Amniotic epithelial cell (primary cell): ENCODE data around the gene WNT7A.

Experiments
- DNase-seq: peaks from one replicate; pipeline ENCODE4 v3.0.0-alpha.2; 2010; ENCODE audit warnings: low read depth

Gene WNT7A

DNA sequence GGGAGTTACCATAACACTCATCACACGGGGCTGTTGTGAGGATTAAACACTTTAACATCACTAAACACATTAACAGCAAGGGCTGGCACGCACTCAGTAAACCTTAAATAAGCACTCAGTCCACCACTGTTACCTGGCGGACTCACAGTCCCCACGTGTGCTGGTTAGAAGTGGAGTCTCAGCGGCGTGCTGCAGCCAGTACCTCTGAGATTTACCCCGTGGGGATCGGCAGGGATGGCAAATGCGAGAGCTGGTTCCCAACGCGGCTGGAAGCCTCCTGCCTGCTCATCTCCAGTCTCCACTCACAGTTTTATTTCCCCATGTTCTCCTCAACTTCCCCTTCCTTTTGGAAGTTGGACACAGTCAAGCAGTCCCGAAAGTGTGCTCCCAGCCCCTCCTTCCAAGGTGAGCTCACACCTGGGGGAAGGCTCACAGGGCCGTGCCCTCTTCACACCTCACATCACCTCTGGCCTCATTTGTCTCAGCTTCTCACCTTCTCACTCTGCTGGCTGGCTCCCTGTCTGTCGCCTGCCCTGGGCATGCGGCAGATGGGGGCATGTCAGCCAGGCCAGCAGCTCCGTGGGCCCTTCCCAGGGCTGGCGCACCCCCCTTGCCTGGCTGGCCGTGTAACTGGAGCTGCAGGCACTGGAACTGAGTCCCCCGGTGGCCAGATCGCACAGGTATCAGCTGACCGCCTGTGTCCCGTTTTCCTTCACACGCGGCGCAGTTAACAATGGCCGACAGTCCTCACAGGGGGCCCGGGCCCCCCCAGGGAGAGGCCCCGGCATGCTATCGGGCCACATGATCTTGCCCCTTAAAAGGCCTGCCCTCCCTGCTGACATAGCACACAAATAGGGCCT is 87.1 kb downstream of the WNT7A start:
- DNase-seq: no peak

DNA sequence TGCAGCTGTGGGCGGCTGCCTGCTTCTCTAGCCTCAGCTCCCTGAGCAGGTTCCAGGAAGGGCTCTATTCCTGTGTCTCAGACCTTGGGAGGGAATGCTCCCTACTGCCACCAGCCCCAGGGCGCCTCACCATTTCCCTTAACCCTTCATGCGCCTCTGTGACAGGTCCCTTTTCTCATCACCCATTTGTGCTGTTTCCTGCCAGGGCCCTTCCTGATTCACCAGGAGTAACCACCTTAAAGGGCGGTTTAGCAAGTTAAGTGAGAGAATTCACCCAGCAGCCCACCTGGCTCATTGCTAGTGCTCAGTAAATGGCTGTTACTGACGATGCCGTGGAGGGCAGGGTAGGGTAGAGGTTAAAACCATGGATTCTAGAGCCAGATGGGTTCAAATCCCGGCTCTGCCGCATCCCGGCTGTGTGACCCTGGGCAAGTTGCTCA is 87.8 kb downstream of the WNT7A start:
- no peak for DNase-seq

DNA sequence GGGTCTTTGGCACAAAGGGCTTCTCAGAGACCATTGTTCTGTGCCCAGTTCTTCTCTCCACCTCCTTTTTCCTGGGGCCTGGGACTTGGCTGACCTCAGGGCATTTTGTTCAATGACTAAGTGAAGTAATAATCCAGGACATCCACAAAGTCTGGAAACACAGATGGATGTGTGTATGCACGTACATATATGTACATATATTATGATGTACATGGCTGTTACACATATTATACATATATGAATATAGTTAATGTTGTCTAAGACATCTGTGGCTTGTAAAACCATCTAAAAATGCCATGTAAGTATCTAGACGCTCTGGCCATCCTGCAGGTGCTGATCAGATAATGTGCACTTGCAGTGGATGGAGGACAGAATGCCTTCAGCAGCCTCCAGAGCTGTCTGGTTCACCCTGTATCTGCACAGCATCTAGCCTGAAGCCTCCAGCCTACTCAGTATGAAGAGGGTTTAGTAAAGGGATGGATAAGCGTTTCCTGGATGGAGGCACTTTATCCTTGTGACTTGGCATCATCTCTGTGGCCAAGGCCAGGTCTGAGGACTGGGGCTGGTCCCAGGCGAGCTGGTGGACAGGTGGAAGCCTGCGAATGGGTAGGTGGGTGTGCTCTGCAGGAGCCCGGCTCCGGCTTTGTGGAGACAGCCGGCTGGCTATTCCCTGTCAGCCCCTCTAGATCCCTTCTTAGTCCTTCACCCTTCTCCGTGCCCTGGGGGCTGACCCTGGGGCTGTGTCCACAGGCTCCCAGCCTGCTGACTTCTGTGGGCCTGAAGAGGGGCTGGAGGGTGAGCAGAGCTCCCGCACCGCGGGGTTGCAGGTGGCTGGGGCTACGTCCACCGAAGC is 88.4 kb downstream of the WNT7A start:
- no peak for DNase-seq

DNA sequence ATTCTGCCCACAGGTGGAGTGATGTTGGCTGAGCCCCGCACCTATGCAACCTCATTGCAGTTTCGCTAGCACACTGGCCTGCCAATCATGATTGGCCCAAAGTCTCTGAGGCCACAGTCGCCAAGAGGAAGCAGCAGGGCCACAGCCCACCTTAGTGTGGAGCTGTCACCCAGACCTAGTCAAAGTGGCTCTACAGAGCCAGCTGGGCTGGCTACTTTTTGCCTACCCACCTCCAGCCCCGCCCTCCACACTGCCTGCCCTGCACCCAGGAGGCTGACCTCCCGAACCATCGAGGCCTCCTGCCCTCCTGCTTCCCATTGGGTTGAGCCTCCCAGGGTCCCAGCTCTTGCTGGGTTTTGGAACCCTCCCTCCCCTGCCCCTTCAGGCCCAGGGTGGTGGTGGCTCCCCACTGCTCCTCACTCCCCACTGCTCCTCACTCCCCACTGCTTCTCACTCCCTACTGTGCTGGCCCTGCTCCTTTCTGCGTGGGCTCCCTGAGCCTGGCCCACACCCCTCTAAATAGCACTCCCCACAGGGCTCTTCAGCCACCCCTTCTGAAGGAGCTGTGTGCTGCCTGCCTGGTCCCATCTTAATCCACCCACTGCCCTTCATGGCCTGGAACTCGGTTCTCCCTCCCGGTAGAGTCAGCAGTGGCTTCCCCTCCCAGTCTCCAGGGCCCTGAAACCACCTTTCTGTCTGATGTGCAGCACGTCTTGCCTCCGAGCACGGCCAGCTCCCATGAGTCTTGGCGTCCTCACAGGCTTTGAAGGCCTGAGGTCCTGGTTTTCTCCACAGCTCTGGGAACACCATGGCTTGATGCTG is 89.3 kb downstream of the WNT7A start:
- DNase-seq: no peak

DNA sequence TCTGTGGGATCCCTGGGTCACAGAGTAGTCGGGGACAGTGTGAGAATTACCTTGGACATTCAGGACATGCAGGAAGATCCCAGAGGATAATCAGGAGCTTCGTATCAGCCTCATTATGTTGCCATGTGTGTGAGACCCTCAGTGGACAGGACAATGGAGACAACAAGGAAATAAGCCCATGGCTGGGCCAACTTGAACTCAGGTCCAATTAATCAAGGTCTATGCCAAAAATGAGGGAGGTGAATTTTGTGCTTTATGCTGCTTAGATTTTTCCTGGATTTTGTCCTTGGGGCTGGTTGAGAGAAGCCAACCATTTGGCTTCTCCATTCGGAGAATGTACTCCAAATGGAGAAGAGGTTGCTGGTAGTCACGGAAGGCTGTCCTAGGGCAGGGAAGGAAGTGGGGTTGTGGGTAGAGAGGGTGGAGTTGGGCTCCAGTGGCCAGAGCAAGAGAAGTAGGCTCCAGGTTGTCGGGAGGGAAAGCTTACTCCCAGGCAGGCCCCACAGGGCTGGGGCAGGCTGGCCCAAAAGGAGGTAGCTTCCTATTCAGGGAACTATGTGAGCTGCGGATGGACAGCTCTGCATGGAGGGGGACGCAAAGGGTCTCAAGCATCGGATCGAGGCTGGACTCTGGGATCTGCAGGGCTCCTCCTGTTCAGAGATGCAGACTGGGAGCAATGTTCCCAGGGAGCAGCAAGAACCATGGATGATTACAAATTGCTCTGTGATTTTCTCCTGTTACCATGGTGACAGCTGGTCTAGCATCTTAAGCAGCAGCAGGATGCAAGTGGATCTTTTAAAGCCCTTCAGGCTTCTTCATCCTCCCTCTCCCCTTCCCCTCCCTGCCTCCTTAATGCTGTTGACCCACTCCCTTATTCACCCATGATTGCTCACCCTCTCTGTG is 91.1 kb downstream of the WNT7A start:
- DNase-seq: no peak

DNA sequence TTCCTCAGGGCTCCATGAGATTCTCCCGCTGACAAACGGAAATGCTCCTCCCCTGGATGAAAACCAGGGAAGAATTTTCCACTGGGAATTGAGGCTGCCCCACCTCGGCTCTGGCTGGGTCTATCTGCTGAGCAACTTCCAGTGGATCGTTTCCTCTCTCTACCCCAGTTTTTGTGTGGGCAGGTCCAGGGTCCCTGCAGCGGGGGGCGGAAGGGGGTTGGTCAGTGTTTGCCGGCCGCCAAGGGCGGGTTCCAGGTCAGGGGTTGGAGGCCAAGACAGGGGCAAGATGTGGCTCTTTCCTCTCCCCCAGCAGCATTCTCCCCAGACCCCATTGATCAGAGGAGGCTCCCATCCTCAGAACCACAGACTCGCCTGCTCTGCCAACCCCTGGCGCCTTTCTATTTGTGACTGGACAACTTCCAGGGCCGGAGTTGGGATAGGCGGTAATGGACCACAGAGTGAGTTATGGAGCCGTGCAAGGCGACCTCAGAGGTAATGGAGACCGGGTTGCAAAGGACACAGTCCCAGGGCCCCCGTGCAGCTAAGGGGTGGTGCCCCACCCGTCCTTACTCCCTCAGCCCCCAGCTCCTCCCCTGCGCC is 92.2 kb downstream of the WNT7A start:
- no peak for DNase-seq

DNA sequence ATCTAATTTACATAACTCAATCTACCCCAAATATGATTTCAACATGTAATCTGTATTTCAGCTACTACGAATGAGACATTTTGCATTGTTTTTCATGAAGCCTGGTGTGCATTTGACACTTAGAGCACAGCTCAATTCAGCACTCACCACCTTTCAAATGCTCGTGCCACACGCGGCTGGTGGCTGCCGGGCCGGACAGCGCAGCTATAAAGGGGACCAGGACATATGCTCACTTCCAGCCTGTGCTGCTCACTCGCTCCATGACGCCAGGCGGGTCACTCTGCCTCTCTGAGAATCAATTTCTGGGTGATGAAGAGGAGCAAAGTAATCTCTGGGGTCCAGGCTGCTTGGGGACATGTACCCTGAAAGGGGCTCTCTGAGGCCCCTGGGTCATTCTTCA is 93.1 kb downstream of the WNT7A start:
- DNase-seq: no peak

DNA sequence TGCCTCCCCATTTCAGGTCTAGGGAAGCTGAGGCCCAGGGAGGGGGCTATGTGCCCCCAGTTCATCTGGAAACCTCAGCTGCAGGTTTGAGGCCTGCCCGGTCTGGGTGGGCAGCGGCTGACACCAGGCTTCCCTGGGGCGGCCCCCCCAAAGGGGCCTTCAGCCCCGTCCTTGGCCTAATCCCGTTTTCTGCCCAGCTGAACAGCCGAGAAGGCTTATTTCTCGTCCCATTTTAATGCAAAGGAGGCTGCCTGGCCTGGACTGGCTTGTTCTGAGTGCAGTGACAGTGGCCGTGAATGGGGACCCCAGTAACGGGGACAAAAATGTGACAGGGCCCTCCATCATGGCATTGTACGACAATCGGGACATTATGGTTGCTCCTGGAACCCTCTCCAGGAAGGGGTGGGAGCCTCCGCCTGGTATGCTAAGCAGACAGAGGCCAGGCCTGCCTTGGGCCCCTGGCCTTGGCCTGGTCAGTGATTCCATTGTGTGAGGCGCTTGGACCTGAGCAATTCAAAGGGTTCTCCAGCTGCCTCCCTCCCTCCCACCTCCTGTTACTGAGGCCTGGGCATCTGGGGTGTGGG is 93.9 kb downstream of the WNT7A start:
- DNase-seq: no peak

DNA sequence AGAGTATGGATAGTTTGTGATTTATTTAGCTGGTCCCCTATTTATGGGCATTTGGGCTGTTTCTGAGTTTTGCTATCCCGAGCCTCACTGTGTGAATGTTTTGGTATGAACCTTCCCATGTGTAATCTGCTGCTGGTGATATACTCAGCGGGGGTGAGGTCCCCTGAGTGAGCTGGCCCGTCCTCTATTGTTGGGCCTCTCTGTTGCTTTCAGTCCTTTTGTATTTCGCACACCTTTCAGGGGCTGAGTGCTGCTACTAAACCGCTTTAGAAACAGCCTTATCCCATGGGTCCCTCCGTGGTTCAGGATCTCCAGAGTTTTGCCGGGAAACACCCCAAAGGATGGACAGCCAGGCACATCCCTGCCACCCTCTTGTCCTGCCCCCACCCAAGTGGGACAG is 94.5 kb downstream of the WNT7A start:
- no peak for DNase-seq

DNA sequence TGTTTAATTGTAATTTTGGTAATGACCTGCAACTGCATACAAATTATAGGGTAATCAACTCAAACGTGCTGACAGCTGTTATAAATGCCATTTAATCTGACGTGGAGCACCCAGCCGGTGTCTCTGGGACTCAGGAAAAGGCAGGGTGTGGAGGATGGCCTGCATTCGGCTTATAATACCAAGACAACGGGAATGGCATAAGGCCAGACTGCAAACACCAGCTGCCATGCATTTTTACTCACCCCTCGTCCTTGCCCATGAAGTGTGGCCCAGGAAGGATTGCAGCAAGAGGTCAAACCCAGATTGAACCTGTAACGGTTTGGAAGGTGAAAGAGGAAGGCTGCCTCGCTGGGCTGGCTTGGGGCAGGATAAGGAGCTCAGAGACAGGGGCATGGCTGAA is 96.4 kb downstream of the WNT7A start:
- no peak for DNase-seq

DNA sequence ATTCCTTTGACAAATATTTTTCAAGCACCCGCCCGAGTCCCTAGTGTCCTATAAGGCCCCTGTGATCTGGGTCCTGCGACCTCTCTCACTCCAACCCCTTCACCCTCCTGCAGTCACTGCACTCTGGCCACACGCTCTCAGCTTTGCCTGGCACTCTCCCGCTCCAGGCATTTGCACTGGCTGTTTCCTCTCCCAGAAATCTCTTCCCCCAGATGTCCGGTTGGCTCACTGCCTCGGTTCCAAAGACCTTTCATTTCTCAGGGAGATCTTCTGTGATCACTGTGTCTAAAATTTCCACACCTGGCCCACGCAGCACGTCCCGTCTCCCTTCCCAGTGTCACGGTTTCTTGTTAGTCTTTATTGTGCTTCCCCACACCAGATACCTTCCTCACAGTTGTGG is 97.4 kb downstream of the WNT7A start:
- DNase-seq: no peak

DNA sequence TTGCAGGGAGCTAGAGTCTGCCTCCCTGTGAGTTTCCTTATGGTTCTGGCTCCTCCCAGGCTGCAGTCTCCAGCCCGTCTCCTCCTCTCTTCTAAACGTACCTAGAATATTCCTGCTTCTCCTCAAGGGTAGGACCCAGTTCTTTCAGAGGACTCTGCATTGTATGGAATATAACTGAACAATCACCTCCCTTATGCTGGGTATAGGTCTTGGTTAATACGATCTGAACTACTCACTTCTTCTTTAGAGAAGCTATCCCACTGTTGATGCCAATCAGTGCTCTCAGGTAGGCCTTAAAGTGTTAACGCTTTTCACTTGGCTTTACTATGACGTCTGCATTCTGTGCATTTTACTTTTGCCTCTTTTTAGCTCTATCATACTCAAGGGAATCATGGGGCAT is 98.5 kb downstream of the WNT7A start:
- DNase-seq: no peak

DNA sequence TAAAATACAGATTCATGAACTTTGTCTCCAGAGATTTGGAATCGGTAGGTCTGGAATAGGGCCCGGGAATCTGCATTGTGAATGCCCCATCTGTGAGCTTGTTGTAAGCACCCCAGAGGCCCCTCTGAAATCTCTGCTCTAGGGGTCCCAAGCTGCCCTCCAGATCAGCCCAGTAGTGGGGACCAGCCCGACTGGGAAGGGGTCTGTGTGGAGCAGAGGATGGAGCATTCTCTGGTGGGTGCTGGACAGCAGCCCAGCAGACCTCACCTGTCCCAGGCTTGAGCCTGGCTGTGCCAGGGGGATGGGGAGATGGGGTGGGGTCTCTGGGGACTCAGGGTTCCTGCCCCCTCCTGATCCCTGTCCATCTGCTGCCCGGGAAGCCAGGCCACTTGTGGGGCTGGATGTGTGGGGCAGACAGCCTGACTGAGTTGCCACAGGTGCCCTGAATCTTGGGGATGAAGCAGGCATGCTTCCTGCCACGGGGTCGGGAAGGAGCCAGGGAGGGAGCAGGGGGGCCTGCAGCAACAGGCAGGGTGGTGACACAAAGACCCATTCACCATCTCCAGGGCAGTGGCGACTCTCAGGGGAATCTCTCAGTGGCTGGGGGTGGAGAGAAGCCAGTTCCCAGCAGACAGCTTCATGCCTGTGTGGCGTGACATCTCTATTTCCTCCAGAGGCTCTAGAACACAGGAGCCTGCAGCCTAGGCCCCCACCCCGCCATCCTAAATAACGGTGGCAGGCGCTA is 99.3 kb downstream of the WNT7A start:
- DNase-seq: no peak

DNA sequence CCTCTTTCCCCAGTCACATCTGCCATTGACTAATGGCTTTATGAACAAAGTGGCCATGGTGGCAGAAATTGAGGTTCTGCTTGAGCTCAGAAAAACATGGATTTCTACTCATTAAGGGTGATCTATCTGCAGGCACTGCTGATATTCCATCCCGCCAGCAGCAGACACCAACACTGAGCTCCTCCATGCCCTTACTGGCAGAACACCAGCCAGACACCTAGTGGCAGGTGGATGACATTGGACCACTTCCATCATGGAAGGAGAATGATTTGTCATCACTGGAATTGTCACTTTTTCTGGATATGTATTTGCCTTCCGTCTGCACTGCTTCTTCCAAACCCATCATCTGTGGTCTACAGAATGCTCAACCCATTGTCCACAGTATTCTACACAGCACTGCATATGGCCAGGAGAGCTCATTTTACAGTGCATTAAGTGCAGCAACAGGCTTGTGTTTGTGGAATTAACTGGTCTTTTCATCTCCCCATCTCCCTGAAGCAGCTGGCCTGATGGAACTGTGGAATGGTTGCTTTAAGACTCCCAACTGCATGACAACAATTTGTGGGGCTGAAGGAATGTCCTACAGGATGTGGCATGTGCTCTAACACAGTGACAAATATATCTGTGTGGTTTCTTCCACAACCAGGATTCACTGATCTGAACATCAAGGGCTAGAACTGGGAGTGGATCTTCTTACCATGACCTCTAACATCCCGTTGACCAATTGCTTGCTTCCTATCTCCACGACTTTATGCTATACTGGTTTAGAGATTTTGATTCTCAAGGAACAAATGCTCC is 103.4 kb downstream of the WNT7A start:
- DNase-seq: no peak

DNA sequence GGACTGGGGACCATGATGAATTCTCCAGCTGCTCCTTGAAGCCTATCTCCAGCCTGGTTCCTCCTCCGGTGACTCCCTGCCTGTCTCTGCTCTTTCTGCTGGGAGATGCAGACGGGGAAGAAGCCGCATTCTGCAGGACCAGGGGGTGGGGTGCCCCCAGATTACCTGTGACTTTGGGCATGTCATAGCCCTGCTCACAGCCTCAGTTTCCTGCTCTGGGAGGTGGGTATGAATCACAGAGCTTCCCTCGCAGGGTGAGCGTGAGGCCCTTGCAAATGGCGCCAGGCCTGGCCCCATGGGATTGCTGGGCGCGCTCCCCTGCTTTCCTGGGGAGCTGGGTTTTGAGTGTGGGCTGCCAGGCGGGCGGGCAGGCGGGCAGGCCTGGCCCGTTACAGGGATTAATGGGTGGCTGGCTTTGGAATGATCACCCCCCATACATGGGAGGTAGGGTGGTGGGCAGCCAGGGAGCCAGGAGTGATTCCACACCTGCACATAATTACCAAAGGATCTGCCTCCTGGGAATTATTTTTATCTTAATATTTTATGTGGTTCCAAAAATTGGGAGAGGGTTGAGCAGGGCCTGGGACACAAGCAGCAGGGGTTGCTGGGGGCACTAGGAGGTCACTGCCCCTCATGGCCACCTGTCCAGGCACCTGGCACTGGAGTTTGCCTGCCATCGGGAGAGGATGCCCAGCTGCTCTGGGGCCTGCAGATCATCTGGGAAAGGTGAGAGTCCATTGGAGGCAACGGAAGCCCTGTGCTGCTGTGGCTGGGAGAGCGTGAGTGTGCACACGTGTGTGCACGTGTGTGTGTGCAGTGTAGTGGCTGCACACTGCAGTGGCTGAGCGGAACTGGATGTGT is 106.8 kb downstream of the WNT7A start:
- DNase-seq: no peak

DNA sequence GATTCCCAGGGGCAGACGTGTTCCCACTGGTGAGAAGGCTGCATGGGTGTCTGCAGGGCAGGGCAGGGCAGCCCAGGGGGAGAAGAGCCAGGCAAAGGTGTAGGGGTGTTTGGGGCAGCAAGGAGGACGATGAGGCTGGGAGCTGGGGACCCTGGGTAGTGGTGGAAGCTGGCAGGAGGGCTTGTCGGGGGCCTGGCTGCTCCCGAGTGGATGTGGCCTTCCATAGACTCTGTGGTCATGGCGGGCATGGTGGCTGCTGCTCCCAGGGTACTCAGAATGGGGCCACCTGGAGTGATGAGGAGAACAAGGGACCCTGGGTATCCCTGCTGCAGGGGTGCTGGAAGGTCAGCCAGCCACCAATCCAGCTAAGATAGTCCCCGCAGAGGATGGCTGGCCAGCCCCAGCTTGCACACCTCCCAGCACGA is 107.5 kb downstream of the WNT7A start:
- no peak for DNase-seq

DNA sequence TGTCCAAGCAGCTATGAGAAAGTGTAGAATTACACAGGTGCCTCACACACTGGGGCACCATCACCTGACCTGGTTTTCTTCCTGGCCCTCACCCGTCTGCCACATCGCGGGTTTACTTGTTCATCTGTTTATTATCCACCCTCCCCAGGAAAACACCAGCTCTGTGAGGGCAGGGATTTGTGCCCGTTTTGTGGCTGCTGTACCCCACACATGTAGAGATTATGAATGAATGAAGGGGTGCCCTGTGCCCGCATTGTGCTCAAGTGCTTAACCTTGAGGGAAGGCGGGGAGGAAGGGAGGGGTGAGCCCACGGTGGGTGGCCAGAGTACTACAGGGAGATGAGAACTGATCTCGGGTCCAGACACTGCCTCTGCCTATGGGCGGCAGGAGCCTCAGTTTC is 108.4 kb downstream of the WNT7A start:
- DNase-seq: no peak
